Measurements from ENCODE around the gene TSPEAR. TPM values are rescaled to one million over a fixed set of nuclear protein-coding genes. Genes with fewer than 3 reads are reported as not detected.

TSPEAR gene
- total RNA-seq, 1 donor from 2014 or later = not detected

DNA sequence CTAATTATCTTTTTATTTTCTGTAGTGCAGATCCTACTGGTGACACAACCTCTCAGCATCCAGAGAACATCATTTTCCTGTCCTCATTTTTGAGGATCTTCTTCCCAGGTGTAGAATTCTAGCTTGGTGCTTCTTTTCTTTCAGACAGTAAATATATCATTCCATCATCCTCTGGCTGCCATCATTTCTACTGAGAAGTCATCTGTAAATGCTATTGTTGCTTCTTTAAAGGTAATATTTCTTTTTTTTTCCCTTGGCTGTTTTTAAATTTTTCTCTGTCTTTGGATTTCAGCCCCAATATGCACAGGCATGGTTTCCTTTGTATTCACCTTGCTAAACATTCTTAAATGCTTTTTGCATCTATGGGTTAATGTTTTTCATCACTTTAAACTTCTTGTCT is 87.8 kb downstream of the TSPEAR start:
- TF ChIP-seq, protein P1, sequence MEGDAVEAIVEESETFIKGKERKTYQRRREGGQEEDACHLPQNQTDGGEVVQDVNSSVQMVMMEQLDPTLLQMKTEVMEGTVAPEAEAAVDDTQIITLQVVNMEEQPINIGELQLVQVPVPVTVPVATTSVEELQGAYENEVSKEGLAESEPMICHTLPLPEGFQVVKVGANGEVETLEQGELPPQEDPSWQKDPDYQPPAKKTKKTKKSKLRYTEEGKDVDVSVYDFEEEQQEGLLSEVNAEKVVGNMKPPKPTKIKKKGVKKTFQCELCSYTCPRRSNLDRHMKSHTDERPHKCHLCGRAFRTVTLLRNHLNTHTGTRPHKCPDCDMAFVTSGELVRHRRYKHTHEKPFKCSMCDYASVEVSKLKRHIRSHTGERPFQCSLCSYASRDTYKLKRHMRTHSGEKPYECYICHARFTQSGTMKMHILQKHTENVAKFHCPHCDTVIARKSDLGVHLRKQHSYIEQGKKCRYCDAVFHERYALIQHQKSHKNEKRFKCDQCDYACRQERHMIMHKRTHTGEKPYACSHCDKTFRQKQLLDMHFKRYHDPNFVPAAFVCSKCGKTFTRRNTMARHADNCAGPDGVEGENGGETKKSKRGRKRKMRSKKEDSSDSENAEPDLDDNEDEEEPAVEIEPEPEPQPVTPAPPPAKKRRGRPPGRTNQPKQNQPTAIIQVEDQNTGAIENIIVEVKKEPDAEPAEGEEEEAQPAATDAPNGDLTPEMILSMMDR (IDR thresholded peaks at IDR 0.05; ENCODE audit: partially characterized antibody, unreplicated experiment) = no peak
- Mint-ChIP-seq H3K36me3 (ENCODE audit: unreplicated experiment) (peaks cover 46% of the 10 kb centered on the region), H3K27me3 (ENCODE audit: unreplicated experiment) (no peaks in the 10 kb centered on the region), H3K27ac (ENCODE audit: unreplicated experiment) (no peak overlapping the region), H3K4me3 (ENCODE audit: unreplicated experiment) (no peak overlapping the region), H3K4me1 (ENCODE audit: low read depth, unreplicated experiment) (no peaks in the 10 kb centered on the region), H3K9me3 (ENCODE audit: unreplicated experiment) (peaks cover 9% of the 10 kb centered on the region)
- DNase-seq = no peak

DNA sequence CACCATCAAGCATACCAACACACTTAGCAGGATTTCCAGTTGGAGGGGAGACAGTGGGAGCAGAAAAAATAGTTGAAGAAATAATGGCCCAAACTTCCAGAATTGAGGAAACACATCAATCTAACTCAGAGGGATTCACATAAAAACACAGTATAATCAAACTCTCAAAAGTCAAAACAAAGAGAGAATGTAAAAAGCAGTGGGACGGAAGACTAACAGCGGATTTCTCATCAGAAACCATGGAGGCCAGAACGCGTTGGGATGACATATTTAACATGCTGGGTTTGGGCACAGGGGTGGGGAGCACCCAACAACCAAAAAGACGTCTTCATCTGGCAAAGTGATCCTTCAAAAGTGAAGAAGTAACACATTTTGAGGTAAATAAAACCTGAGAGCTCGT is 91.5 kb downstream of the TSPEAR start:
- H3K9me3 Mint-ChIP-seq (ENCODE audit: unreplicated experiment) = peaks cover 15% of the 10 kb centered on the region
- H3K4me3 Mint-ChIP-seq (ENCODE audit: unreplicated experiment) = no peak overlapping the region
- peaks cover 6% of the 10 kb centered on the region for H3K27me3 Mint-ChIP-seq (ENCODE audit: unreplicated experiment)
- H3K27ac Mint-ChIP-seq (ENCODE audit: unreplicated experiment) = no peak overlapping the region
- no peak for DNase-seq
- peaks cover 42% of the 10 kb centered on the region for H3K36me3 Mint-ChIP-seq (ENCODE audit: unreplicated experiment)
- peaks cover 10% of the 10 kb centered on the region for H3K4me1 Mint-ChIP-seq (ENCODE audit: low read depth, unreplicated experiment)
- TF ChIP-seq, protein P1 (IDR thresholded peaks at IDR 0.05; ENCODE audit: partially characterized antibody, unreplicated experiment) = no peak

DNA sequence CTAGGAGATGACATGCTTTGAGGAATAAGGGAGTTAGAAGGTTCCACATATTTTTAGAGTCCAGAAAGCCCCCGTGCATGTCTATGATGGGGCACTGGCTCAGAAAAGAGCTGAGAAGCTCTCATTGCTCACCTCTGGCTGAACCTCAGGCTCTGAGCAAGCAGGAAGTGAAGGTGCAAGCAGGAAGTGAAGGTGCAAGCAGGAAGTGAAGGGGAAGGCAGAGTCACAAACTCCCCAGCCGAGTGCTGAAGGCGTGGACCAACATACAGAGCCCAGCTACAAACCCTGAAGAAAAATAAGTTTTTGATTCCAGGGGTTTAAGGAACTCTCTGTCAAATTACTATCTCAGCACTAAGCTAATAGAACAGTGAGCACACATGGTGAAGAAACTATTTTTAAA is 92.5 kb downstream of the TSPEAR start:
- H3K9me3 Mint-ChIP-seq (ENCODE audit: unreplicated experiment) = peaks cover 11% of the 10 kb centered on the region
- TF ChIP-seq, protein P1 (IDR thresholded peaks at IDR 0.05; ENCODE audit: partially characterized antibody, unreplicated experiment) = no peak
- peaks cover 9% of the 10 kb centered on the region for H3K27me3 Mint-ChIP-seq (ENCODE audit: unreplicated experiment)
- H3K4me1 Mint-ChIP-seq (ENCODE audit: low read depth, unreplicated experiment) = peaks cover 10% of the 10 kb centered on the region
- no peak overlapping the region for H3K27ac Mint-ChIP-seq (ENCODE audit: unreplicated experiment)
- peaks cover 33% of the 10 kb centered on the region for H3K36me3 Mint-ChIP-seq (ENCODE audit: unreplicated experiment)
- H3K4me3 Mint-ChIP-seq (ENCODE audit: unreplicated experiment) = no peak overlapping the region
- DNase-seq = no peak

DNA sequence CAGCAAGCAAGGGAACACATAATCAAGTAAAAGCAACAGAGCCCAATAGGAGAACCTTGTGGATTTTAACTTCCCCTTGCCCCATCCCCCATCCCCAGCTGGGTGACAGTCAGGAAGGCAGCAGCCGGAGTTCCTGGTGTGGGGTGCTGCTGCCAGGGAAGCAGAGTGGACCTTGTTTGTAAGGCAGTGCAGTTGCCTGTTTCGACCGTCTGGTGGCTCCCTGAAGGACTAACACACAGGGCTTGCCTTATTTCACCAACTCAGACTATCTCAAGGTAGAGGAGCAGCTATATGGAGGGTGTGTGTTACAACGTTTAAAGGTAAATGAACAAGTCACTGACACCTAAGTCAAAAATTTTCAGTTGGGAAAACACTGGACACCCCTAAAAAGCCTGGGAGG is 92.9 kb downstream of the TSPEAR start:
- peaks cover 29% of the 10 kb centered on the region for H3K36me3 Mint-ChIP-seq (ENCODE audit: unreplicated experiment)
- no peak overlapping the region for H3K27ac Mint-ChIP-seq (ENCODE audit: unreplicated experiment)
- H3K4me3 Mint-ChIP-seq (ENCODE audit: unreplicated experiment) = no peak overlapping the region
- peaks cover 13% of the 10 kb centered on the region for H3K9me3 Mint-ChIP-seq (ENCODE audit: unreplicated experiment)
- TF ChIP-seq, protein P1 (IDR thresholded peaks at IDR 0.05; ENCODE audit: partially characterized antibody, unreplicated experiment) = no peak
- H3K27me3 Mint-ChIP-seq (ENCODE audit: unreplicated experiment) = peaks cover 9% of the 10 kb centered on the region
- H3K4me1 Mint-ChIP-seq (ENCODE audit: low read depth, unreplicated experiment) = peaks cover 10% of the 10 kb centered on the region
- no peak for DNase-seq

DNA sequence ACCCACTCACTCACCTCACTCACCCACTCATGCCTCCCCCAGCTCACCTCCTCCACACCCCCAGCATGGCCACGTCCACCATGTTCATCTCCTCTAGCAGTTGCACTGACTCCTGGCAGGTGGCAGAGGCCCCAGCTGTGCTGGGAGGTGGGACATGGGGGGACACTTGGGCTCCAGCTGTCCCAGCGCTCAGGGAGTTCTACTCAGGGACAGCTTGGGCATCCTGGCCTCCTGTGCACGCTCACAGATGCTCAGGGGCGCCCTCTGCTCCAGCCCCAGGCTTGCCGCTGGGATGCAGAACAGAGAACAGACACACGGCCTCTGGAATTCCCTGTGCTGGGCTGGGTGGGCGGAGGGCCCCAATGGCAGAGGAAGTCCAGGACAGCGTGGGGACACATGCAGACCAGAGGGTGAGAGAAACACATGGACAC is 94.3 kb downstream of the TSPEAR start:
- TF ChIP-seq, protein P1 (IDR thresholded peaks at IDR 0.05; ENCODE audit: partially characterized antibody, unreplicated experiment) = no peak
- peaks cover 19% of the 10 kb centered on the region for H3K9me3 Mint-ChIP-seq (ENCODE audit: unreplicated experiment)
- DNase-seq = peak; percentile 49
- H3K4me1 Mint-ChIP-seq (ENCODE audit: low read depth, unreplicated experiment) = peaks cover 10% of the 10 kb centered on the region
- H3K36me3 Mint-ChIP-seq (ENCODE audit: unreplicated experiment) = peaks cover 20% of the 10 kb centered on the region
- H3K27me3 Mint-ChIP-seq (ENCODE audit: unreplicated experiment) = peaks cover 9% of the 10 kb centered on the region
- peak overlapping the region; percentile 63 for H3K4me3 Mint-ChIP-seq (ENCODE audit: unreplicated experiment)
- H3K27ac Mint-ChIP-seq (ENCODE audit: unreplicated experiment) = peak overlapping the region; percentile 78
